ENCODE data around the gene MAP3K13.
"Not testable (repeated sequence)": the region's sequence is repeated elsewhere in the genome, so short reads cannot be mapped to it uniquely, and the experiment has no call there.

The MAP3K13 gene

DNA sequence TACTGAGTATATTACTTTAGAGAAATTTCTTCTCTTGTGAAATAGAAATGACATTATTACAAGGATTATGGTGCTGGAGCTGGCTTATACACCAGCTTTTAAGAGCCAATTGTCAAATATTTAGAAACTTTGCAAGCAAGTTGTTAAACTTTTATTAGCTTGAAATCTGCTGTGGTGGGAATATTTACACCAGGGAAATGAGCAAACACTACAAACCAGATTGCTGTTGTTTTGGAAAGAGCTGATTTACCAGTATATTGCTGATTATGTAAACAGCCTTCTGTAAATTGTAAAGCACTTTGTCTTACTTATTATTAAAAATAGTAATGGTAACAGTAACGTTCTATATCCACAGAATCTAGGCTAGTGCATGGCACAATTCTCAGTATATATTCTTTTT lies 61.5 kb downstream of the MAP3K13 start:
- Mint-ChIP-seq H3K4me3 (no peak overlapping the region), H3K9me3 (no peaks in the 10 kb centered on the region), H3K4me1 (ENCODE audit: low read depth) (no peaks in the 10 kb centered on the region), H3K27me3 (ENCODE audit: low read depth) (peaks cover 10% of the 10 kb centered on the region), H3K36me3 (ENCODE audit: low read depth) (no peaks in the 10 kb centered on the region), H3K27ac (no peak overlapping the region)

GRCh38 chr3:185430375-185430774 lies 67.4 kb downstream of the MAP3K13 start:
- H3K9me3 Mint-ChIP-seq = no peaks in the 10 kb centered on the region
- H3K27me3 Mint-ChIP-seq (ENCODE audit: low read depth) = peaks cover 12% of the 10 kb centered on the region
- no peaks in the 10 kb centered on the region for H3K4me1 Mint-ChIP-seq (ENCODE audit: low read depth)
- H3K4me3 Mint-ChIP-seq = no peak overlapping the region
- no peaks in the 10 kb centered on the region for H3K36me3 Mint-ChIP-seq (ENCODE audit: low read depth)
- H3K27ac Mint-ChIP-seq = no peak overlapping the region

DNA sequence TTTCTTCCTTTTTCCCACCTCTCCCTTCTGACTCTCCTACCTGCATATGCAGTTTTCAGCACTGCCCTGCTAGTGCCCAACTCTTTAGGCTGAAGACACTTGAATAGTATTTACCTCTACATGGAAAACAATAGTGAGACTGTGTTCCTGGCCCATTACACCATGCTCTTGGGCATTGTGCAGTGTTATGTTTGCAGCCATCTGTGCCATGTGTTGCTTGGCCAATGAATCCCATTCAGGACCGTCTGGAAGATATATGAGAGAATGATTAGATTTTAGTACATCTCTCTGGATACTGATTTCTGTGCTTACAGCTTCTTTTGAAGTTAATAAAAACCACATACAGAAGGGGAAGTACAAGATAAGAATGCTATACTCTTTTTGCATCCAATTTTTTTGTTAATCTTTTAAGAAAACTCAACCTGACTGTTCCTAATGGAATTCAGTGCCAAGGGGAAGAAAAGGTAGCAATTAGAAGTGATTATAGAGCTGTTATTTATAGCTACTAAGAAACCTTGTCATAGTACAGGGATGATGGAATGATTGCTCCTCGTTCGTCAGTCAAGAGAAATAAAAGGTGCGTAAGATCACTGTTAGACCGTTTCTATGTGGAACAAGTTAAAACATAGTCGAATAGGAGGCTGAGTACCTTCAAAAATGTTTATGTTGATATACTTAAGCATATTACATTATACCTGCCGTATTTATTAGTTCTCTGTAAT lies 77.0 kb downstream of the MAP3K13 start:
- no peaks in the 10 kb centered on the region for H3K36me3 Mint-ChIP-seq (ENCODE audit: low read depth)
- H3K27ac Mint-ChIP-seq = no peak overlapping the region
- no peaks in the 10 kb centered on the region for H3K9me3 Mint-ChIP-seq
- no peak overlapping the region for H3K4me3 Mint-ChIP-seq
- peaks cover 15% of the 10 kb centered on the region for H3K27me3 Mint-ChIP-seq (ENCODE audit: low read depth)
- no peaks in the 10 kb centered on the region for H3K4me1 Mint-ChIP-seq (ENCODE audit: low read depth)

DNA sequence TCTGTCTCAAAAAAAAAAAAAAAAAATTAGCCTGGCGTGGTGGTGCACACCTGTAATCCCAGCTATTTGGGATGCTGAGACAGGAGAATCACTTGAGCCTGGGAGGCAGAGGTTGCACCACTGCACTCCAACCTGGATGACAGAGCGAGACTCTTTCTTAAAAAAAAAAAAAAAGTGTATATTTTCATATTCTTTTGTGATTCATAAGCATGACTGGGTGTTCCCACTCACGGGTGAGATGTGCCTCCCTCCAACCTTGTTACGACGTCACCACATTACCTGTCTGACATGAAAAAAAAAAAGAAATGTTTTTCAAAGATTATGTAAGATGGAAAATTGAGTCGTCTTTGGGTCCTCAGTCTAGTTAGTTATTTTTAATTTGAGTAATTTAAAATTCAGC lies 79.1 kb downstream of the MAP3K13 start:
- H3K9me3 Mint-ChIP-seq = no peaks in the 10 kb centered on the region
- no peaks in the 10 kb centered on the region for H3K4me1 Mint-ChIP-seq (ENCODE audit: low read depth)
- no peak overlapping the region for H3K4me3 Mint-ChIP-seq
- peaks cover 15% of the 10 kb centered on the region for H3K27me3 Mint-ChIP-seq (ENCODE audit: low read depth)
- no peaks in the 10 kb centered on the region for H3K36me3 Mint-ChIP-seq (ENCODE audit: low read depth)
- no peak overlapping the region for H3K27ac Mint-ChIP-seq

DNA sequence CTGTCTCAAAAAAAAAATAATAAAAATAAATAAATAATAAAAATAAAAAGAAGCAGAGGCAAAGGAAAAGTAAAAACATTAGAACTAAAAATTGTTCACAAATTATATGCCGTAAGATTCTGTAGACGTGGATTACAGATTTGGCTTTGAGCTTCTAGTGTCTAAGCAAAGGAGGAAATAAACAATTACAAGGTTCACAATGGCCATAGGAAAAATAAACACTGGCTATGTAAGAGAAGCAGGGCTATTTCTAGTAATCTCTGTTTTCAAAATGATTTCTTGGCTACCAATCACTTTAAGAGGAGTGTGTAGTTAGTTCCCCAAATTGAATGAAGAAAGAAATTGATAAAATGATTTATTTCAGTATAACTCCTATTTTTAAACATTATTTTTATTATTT lies 81.4 kb downstream of the MAP3K13 start:
- Mint-ChIP-seq H3K27ac (no peak overlapping the region), H3K9me3 (no peaks in the 10 kb centered on the region), H3K27me3 (ENCODE audit: low read depth) (peaks cover 10% of the 10 kb centered on the region), H3K4me1 (ENCODE audit: low read depth) (no peaks in the 10 kb centered on the region), H3K4me3 (no peak overlapping the region), H3K36me3 (ENCODE audit: low read depth) (no peaks in the 10 kb centered on the region)

GRCh38 chr3:185448107-185448506 lies 85.2 kb downstream of the MAP3K13 start:
- Mint-ChIP-seq H3K27me3 (ENCODE audit: low read depth) (no peaks in the 10 kb centered on the region), H3K4me1 (ENCODE audit: low read depth) (no peaks in the 10 kb centered on the region), H3K4me3 (no peak overlapping the region)

GRCh38 chr3:185451432-185451831 lies 88.5 kb downstream of the MAP3K13 start:
- not testable (repeated sequence) for H3K36me3 Mint-ChIP-seq (ENCODE audit: low read depth); H3K4me3 Mint-ChIP-seq; H3K27ac Mint-ChIP-seq; H3K4me1 Mint-ChIP-seq (ENCODE audit: low read depth); H3K9me3 Mint-ChIP-seq; H3K27me3 Mint-ChIP-seq (ENCODE audit: low read depth)

More at GRCh38 chr3:185448107-185448506, 85.2 kb downstream of the MAP3K13 start:
- H3K36me3 Mint-ChIP-seq (ENCODE audit: low read depth) = no peaks in the 10 kb centered on the region
- H3K9me3 Mint-ChIP-seq = no peaks in the 10 kb centered on the region
- H3K27ac Mint-ChIP-seq = no peak overlapping the region

DNA sequence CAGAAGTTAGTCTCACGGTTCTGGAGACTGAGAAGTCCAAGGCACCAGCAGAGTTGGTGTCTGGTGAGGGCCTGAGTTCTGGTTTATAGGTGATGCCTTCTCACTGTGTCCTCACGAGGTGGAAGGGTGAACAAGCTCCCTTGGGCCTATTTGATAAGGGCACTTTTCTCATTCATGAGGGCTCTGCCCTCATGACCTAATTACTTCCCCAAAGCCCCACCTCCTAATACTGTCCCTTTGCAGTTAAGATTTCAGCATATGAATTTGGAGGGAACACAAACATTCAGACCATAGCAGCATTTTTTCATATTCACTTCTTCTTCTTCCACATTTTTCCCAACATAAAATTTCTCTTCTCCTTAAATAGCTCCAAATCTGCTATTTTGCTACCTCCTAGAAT lies 94.4 kb downstream of the MAP3K13 start:
- no peaks in the 10 kb centered on the region for H3K36me3 Mint-ChIP-seq (ENCODE audit: low read depth)
- no peaks in the 10 kb centered on the region for H3K27me3 Mint-ChIP-seq (ENCODE audit: low read depth)
- no peaks in the 10 kb centered on the region for H3K9me3 Mint-ChIP-seq
- H3K4me1 Mint-ChIP-seq (ENCODE audit: low read depth) = no peaks in the 10 kb centered on the region
- no peak overlapping the region for H3K4me3 Mint-ChIP-seq
- no peak overlapping the region for H3K27ac Mint-ChIP-seq

GRCh38 chr3:185460309-185460708 lies 97.4 kb downstream of the MAP3K13 start:
- H3K4me1 Mint-ChIP-seq (ENCODE audit: low read depth) = no peaks in the 10 kb centered on the region
- no peaks in the 10 kb centered on the region for H3K36me3 Mint-ChIP-seq (ENCODE audit: low read depth)
- no peaks in the 10 kb centered on the region for H3K27me3 Mint-ChIP-seq (ENCODE audit: low read depth)
- no peaks in the 10 kb centered on the region for H3K9me3 Mint-ChIP-seq
- H3K27ac Mint-ChIP-seq = no peak overlapping the region
- H3K4me3 Mint-ChIP-seq = no peak overlapping the region

DNA sequence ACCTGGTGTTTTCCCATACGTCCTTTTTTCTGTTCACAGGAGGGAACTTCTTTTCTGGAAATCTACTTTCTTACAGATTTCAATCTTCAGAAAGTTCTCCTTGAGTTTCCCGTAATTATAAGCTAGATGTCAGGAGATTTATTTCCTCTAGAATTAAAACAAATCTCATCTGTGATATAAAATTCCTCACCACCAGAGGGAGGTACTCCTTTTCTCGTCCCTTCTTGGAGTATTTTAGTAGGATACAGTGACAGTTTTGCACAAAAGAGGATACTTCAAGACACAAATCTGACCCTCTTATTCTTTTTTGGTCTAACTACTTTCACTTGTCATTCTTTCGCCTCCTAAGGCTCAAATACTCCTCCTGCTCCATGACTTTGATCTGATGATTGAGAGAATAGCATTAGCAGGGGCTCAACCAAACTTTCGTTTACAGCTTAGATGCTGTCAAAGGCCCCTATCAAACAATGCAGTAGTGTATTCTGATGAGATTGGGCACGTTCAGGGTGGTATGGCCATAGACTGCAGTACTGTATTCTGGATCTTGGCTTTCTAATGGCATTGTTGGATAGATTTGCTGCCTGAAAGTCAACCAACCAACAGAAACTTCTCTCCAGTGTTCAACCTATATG lies 97.9 kb downstream of the MAP3K13 start:
- no peaks in the 10 kb centered on the region for H3K27me3 Mint-ChIP-seq (ENCODE audit: low read depth)
- no peak overlapping the region for H3K27ac Mint-ChIP-seq
- no peaks in the 10 kb centered on the region for H3K36me3 Mint-ChIP-seq (ENCODE audit: low read depth)
- H3K4me1 Mint-ChIP-seq (ENCODE audit: low read depth) = no peaks in the 10 kb centered on the region
- no peak overlapping the region for H3K4me3 Mint-ChIP-seq
- H3K9me3 Mint-ChIP-seq = no peaks in the 10 kb centered on the region

- Mint-ChIP-seq H3K4me3 (no peak overlapping the region), H3K36me3 (ENCODE audit: low read depth) (no peaks in the 10 kb centered on the region), H3K9me3 (no peaks in the 10 kb centered on the region), H3K4me1 (ENCODE audit: low read depth) (no peaks in the 10 kb centered on the region), H3K27me3 (ENCODE audit: low read depth) (no peaks in the 10 kb centered on the region), H3K27ac (no peak overlapping the region)
Measured at GRCh38 chr3:185465471-185465870, 102.5 kb downstream of the MAP3K13 start.

GRCh38 chr3:185466123-185466522 lies 103.2 kb downstream of the MAP3K13 start:
- H3K27me3 Mint-ChIP-seq (ENCODE audit: low read depth); H3K4me3 Mint-ChIP-seq; H3K27ac Mint-ChIP-seq; H3K36me3 Mint-ChIP-seq (ENCODE audit: low read depth); H3K9me3 Mint-ChIP-seq; H3K4me1 Mint-ChIP-seq (ENCODE audit: low read depth): not testable (repeated sequence)

GRCh38 chr3:185469542-185469941 lies 106.6 kb downstream of the MAP3K13 start:
- no peaks in the 10 kb centered on the region for H3K27me3 Mint-ChIP-seq (ENCODE audit: low read depth)
- no peak overlapping the region for H3K27ac Mint-ChIP-seq
- no peaks in the 10 kb centered on the region for H3K4me1 Mint-ChIP-seq (ENCODE audit: low read depth)
- no peaks in the 10 kb centered on the region for H3K9me3 Mint-ChIP-seq
- no peak overlapping the region for H3K4me3 Mint-ChIP-seq
- H3K36me3 Mint-ChIP-seq (ENCODE audit: low read depth) = peaks cover 5% of the 10 kb centered on the region

DNA sequence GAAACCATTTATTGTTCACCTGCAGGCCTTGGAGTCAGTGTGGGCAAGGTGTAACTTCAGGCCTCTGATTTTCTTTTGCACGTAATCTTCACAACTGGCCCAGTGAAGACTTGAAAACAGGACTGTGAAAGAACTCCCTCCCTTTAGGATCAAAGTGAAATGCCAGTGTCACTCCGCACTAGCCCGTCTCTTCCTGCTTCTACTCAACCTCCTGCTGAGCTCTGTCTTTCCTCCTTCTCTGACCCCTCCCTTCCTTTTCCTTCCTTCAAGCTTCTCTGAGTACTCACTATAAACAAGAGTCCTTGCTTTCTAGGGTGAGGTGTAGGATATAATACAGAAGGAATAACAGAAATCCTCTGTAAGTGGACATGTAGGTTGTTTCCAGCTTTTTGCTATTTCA lies 107.4 kb downstream of the MAP3K13 start:
- Mint-ChIP-seq H3K36me3 (ENCODE audit: low read depth) (peaks cover 8% of the 10 kb centered on the region), H3K9me3 (no peaks in the 10 kb centered on the region), H3K4me1 (ENCODE audit: low read depth) (no peaks in the 10 kb centered on the region), H3K4me3 (no peak overlapping the region), H3K27ac (no peak overlapping the region), H3K27me3 (ENCODE audit: low read depth) (no peaks in the 10 kb centered on the region)

DNA sequence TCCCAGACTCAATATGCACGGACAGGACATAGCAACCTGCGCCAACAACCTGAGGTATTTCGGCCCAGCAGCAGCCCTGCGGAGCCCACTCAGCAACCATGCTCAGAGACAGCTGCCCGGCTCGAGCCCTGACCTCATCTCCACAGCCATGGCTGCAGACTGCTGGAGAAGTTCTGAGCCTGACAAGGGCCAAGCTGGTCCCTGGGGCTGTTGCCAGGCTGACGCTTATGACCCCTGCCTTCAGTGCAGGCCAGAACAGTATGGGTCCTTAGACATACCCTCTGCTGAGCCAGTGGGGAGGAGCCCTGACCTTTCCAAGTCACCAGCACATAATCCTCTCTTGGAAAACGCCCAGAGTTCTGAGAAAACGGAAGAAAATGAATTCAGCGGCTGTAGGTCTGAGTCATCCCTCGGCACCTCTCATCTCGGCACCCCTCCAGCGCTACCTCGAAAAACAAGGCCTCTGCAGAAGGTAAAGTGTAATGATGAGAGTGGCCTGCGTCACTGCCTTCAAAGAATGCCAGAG lies 110.4 kb downstream of the MAP3K13 start:
- no peaks in the 10 kb centered on the region for H3K4me1 Mint-ChIP-seq (ENCODE audit: low read depth)
- peaks cover 15% of the 10 kb centered on the region for H3K36me3 Mint-ChIP-seq (ENCODE audit: low read depth)
- H3K27me3 Mint-ChIP-seq (ENCODE audit: low read depth) = no peaks in the 10 kb centered on the region
- H3K9me3 Mint-ChIP-seq = no peaks in the 10 kb centered on the region
- no peak overlapping the region for H3K4me3 Mint-ChIP-seq
- H3K27ac Mint-ChIP-seq = no peak overlapping the region

Measured in T-helper 1 cell treated with Interleukin-12 subunit alpha and Interleukin-12 subunit beta and Interleukin-4 antibody, amounts not matched to agents 30 μg/mL and 1 μg/mL, for 36 hours (primary cell).